GM18951 (cell line): ENCODE measurements around the gene RASGRP3.
"Not testable (repeated sequence)": the region's sequence is repeated elsewhere in the genome, so short reads cannot be mapped to it uniquely, and the experiment has no call there.

Experiments used
- POLR2A ChIP-seq: IDR thresholded peaks from 4 replicates; pipeline ENCODE4 v1.6.1; 2011; ENCODE audit warnings: mild to moderate bottlenecking; ENCODE audit not compliant: insufficient read length, insufficient read depth; ENCODE audit errors: extremely low read depth
- in situ Hi-C: fragments of 300-500 bp; cut with MboI; formaldehyde crosslinking; loops from one replicate; pipeline ENCODE4 v1.12.0; 2022; ENCODE audit warnings: low sequenced_read_pairs, mixed read lengths, inconsistent platforms; ENCODE audit not compliant: unreplicated experiment

RASGRP3 gene

DNA sequence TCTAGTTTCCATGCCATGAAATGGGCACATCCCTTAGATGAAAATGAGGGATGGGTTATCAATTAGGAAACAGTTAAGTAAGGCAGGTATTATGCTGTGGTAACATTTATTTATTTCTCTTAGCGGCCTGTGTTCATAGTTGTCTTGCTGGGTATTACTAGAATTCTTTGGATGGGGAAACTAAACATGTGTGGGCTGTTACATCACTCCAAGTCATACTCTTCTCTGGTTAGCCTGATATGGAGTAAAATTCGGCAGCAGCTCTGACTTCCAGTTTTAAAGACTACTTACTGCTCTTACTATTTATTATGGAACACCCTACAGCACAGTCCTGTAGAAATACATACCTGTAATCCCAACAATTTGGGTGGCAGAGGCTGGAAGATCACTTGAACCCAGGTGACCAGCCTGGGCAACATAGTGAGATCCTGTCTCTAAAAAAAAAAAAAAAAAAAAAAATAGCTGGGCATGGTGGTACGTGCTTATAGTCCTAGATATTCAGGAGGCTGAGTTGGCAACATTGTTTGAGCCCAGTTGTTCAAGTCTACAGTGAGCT is 33.1 kb upstream of the RASGRP3 start:
- no peak for TF ChIP-seq POLR2A
- in situ Hi-C loops: no loop called here

- in situ Hi-C loops: no loop called here
- no peak for TF ChIP-seq POLR2A
These were observed 31.5 kb upstream of the RASGRP3 start for GRCh38 chr2:33444967-33445366.

GRCh38 chr2:33448220-33448899 is 28.1 kb upstream of the RASGRP3 start:
- TF ChIP-seq POLR2A: no peak
- in situ Hi-C loops: no loop called here

GRCh38 chr2:33451214-33451613 is 25.2 kb upstream of the RASGRP3 start:
- in situ Hi-C loops: no loop called here
- TF ChIP-seq POLR2A: no peak

- in situ Hi-C loops: no loop called here
These were observed 24.6 kb upstream of the RASGRP3 start for GRCh38 chr2:33451825-33452224.

DNA sequence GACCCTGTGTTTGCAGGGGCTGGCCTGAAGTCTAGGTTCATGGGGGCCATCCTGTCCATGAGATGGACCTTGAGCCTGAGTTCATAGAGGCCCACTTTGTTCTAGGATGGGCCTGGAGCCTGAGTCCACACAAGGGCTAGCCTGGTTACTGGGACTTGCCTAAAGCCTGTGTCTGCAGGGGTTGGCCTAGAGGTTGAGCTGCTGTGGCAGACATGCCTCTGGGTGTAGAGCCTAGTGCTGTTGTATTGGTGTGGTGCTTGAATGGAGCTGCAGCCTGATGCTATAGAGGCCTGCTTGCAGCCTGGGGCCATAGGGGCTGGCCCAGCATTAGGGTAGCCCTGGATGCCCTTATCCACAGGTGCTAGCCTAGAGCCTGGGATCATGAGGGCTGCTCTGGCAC is 23.9 kb upstream of the RASGRP3 start:
- in situ Hi-C loops: no loop called here
- no peak for TF ChIP-seq POLR2A

More at GRCh38 chr2:33451825-33452224, 24.6 kb upstream of the RASGRP3 start:
- TF ChIP-seq POLR2A: no peak

DNA sequence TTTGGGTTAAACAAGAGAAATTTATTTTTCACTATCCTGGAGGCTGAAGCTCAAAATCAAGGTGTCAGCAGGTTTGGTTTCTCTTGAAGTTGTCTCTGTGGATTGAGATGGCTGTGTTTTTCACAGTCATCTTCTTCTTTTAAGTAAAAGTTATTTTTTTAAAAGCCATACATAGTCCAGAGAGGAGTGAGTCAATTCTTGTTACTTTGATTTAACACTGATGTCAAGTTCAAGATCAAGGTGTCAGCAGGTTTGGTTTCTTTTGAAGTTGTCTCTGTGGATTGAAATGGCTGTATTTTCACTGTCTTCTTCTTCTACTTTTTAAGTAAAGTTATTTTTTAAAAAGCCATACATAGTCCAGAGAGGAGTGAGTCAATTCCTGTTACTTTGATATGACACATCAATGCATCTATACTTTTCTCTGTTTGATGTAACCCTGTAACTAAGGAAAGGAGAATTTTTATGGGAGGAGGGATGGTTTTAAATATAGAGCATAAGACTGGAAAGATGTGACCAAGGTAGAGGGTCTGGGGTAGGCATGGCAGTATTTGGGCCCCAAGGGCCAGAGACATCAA is 22.5 kb upstream of the RASGRP3 start:
- in situ Hi-C loops: no loop called here
- TF ChIP-seq POLR2A: no peak

GRCh38 chr2:33457556-33458247 is 18.7 kb upstream of the RASGRP3 start:
- no peak for TF ChIP-seq POLR2A
- in situ Hi-C loops: no loop called here

GRCh38 chr2:33458248-33458819 is 18.1 kb upstream of the RASGRP3 start:
- no peak for TF ChIP-seq POLR2A
- in situ Hi-C loops: no loop called here

GRCh38 chr2:33459745-33460144 is 16.7 kb upstream of the RASGRP3 start:
- no peak for TF ChIP-seq POLR2A
- in situ Hi-C loops: no loop called here

DNA sequence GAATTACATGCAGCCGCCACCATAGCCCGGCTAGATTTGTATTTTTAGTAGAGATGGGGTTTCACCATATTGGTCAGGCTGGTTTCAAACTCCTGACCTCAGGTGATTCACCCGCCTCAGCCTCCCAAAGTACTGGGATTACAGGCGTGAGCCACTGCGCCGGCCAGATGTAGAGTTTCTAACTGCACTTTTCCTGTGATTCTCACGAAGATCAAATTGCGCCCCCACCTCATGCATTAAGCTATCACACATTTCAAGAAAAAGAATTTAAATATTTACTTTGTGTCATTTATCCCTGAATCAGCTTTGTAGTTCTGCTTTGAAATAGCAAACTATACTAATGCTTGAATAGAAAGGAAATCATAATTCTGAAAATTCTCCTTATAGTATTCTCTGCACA is 13.9 kb upstream of the RASGRP3 start:
- in situ Hi-C loops: not testable (repeated sequence)

GRCh38 chr2:33467413-33467812 is 9.0 kb upstream of the RASGRP3 start:
- TF ChIP-seq POLR2A: no peak
- in situ Hi-C loops: no loop called here

DNA sequence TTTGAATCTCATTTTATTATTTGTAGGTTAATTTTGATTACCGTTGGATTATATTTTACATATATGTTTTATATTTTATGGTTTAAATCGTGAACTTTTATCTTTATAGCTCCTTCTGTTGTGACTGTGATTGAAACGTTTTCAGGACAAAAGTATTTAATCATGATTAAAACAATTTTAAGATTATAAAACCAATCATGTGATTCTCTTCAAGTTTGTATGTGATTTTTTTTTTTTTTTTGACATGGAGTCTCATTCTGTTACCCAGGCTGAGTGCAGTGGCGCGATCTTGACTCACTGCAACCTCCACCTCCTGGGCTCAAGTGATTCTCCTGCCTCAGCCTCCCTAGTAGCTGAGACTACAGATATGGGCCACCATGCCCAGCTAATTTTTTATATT is 7.2 kb upstream of the RASGRP3 start:
- TF ChIP-seq POLR2A: no peak
- in situ Hi-C loops: no loop called here
